B cell (primary cell): Measurements from ENCODE around the gene RAB30. TPM values are rescaled to one million over a fixed set of nuclear protein-coding genes. Genes with fewer than 3 reads are reported as not detected.

Experiments
- ATAC-seq: fragments of 200-7000 bp; cut with Tn5 transposase; one replicate; pipeline ENCODE4 v1.10.0; 2021; ENCODE audit warnings: low read depth, mild to moderate bottlenecking, moderate number of reproducible peaks, moderate library complexity
- CTCF ChIA-PET: fragments of 350-600 bp; sonication (Branson Sonifier 250); formaldehyde crosslinking; loops from one replicate; lab custom pipeline; 2021; ENCODE audit warnings: antibody characterized with exemption, inconsistent platforms; lab: Charles Lee
- POLR2A ChIA-PET: fragments of 350-600 bp; sonication (Branson Sonifier 250); formaldehyde crosslinking; loops from one replicate; lab custom pipeline; 2021; ENCODE audit warnings: antibody characterized with exemption; lab: Charles Lee
- DNase-seq: peaks from one replicate; pipeline ENCODE4 v3.0.0; 2013
- H2AFZ ChIP-seq: 2 replicates; pipeline ENCODE4 v1.6.1; 2012; ENCODE audit warnings: mild to moderate bottlenecking, low read depth, low read length; ENCODE audit not compliant: insufficient read depth, poor library complexity, severe bottlenecking
- H3K27ac ChIP-seq, 2 donors: 1 replicate in 1 of 2; 2 replicates in 1 of 2; pipeline ENCODE4 v1.5.1; 2012 to 2013; ENCODE audit warnings: low read length in 2 of 2, mild to moderate bottlenecking in 2 of 2, moderate library complexity in 1 of 2
- H3K27me3 ChIP-seq, 4 experiments: fragments of 200-600 bp in 1 of 4; sonication (generic) in 1 of 4; replicated peaks in 1 of 4; 1 replicate in 2 of 4; 2 replicates in 2 of 4; pipeline versions ENCODE4 v1.6.1 to v1.7.0; 2013 to 2016; ENCODE audit warnings: low read length in 3 of 4, mild to moderate bottlenecking in 2 of 4, mixed read lengths in 1 of 4, moderate library complexity in 1 of 4; ENCODE audit not compliant: insufficient read depth in 4 of 4, control insufficient read depth in 3 of 4; ENCODE audit errors: control extremely low read depth in 1 of 4
- H3K36me3 ChIP-seq, 2 experiments: replicated peaks in 1 of 2; 1 replicate in 1 of 2; 2 replicates in 1 of 2; pipeline versions ENCODE4 v1.6.1 to v1.7.1; 2013; ENCODE audit warnings: low read length in 1 of 2; ENCODE audit not compliant: insufficient read depth in 2 of 2, control insufficient read depth in 1 of 2; ENCODE audit errors: control extremely low read depth in 1 of 2, extremely low read depth in 1 of 2
- H3K4me1 ChIP-seq, 2 donors: fragments of 200-600 bp in 1 of 2; sonication (generic) in 1 of 2; 1 replicate in 1 of 2; 2 replicates in 1 of 2; pipeline versions ENCODE4 v1.5.1 to v1.6.1; 2013 to 2017; ENCODE audit warnings: low read length in 2 of 2; ENCODE audit not compliant: control insufficient read depth in 2 of 2, insufficient read depth in 2 of 2
- H3K4me2 ChIP-seq: replicated peaks from 2 replicates; pipeline ENCODE3; 2012; ENCODE audit warnings: mild to moderate bottlenecking, low read depth, low read length; ENCODE audit not compliant: poor library complexity, severe bottlenecking
- H3K4me3 ChIP-seq, 5 experiments: fragments of 200-600 bp in 1 of 5; sonication (generic) in 1 of 5; 1 replicate in 3 of 5; 2 replicates in 2 of 5; pipeline versions ENCODE4 v1.5.1 to v1.7.0; 2011 to 2016; ENCODE audit warnings: low read length in 4 of 5, mild to moderate bottlenecking in 4 of 5, low read depth in 2 of 5, control low read depth in 1 of 5, moderate library complexity in 1 of 5; ENCODE audit not compliant: insufficient read depth in 1 of 5; ENCODE audit errors: control extremely low read depth in 1 of 5, extremely low read depth in 1 of 5
- H3K79me2 ChIP-seq: fragments of 200-600 bp; sonication (generic); one replicate; pipeline ENCODE4 v1.6.0; 2016; ENCODE audit warnings: low read length; ENCODE audit not compliant: control insufficient read depth, insufficient read depth
- H3K9ac ChIP-seq: fragments of 200-600 bp; sonication (generic); 2 replicates; pipeline ENCODE4 v1.6.1; 2017; ENCODE audit warnings: mild to moderate bottlenecking, low read length, moderate library complexity
- H3K9me3 ChIP-seq, 3 donors: one replicate each; pipeline versions ENCODE4 v1.6.1 to v1.7.1; 2013; ENCODE audit warnings: low read length in 2 of 3; ENCODE audit not compliant: control insufficient read depth in 2 of 3, insufficient read depth in 1 of 3; ENCODE audit errors: control extremely low read depth in 1 of 3
- H4K20me1 ChIP-seq: 2 replicates; pipeline ENCODE4 v1.6.0; 2012; ENCODE audit warnings: mild to moderate bottlenecking, low read length; ENCODE audit not compliant: insufficient read depth, control insufficient read depth, poor library complexity, severe bottlenecking
- H3K27ac Mint-ChIP-seq: one replicate; pipeline ENCODE4 v1.8.0; 2021; ENCODE audit warnings: mixed read lengths
- H3K27me3 Mint-ChIP-seq: one replicate; pipeline ENCODE4 v1.8.0; 2021; ENCODE audit warnings: mixed read lengths
- H3K4me1 Mint-ChIP-seq: one replicate; pipeline ENCODE4 v1.8.0; 2021; ENCODE audit warnings: mixed read lengths
- H3K4me3 Mint-ChIP-seq: one replicate; pipeline ENCODE4 v1.8.0; 2021; ENCODE audit warnings: mixed read lengths
- H3K9me3 Mint-ChIP-seq: one replicate; pipeline ENCODE4 v1.8.0; 2022; ENCODE audit warnings: mixed read lengths; ENCODE audit not compliant: insufficient read depth
- EZH2 ChIP-seq: IDR thresholded peaks from 2 replicates; pipeline ENCODE4 v1.6.1; 2012; ENCODE audit warnings: borderline replicate concordance, low read depth, mild to moderate bottlenecking, moderate library complexity, low read length; ENCODE audit not compliant: insufficient read depth, poor library complexity, severe bottlenecking
- WGBS: methylation state at CpG from one replicate; pipeline ENCODE4 v1.1.5; 2013; ENCODE audit warnings: missing lambda C conversion rate; ENCODE audit not compliant: insufficient coverage; 5-methylcytosine and 5-hydroxymethylcytosine counted together
- intact Hi-C: fragments of 100-400 bp; cut with micrococcal nuclease; formaldehyde crosslinking; loops from one replicate; pipeline ENCODE4 v1.10.0; 2022
- polyA plus RNA-seq: library from polyadenylated mRNA; depleted of rRNA; stranded (reverse); fragments of >200 nt; gene quantifications from 2 replicates; pipeline ENCODE4 v1.2.3, GENCODE V29; 2012
- total RNA-seq, 2 donors: library from RNA; stranded (reverse); fragments of 120-200 nt in 1 of 2; gene quantifications; 1 replicate in 1 of 2; 2 replicates in 1 of 2; pipeline versions ENCODE4 v1.2.3 to v1.2.4, GENCODE V29; 2013 to 2022
- TF ChIP-seq, protein P1 (sequence below): fragments of 200-600 bp; IDR thresholded peaks from one replicate; pipeline ENCODE4 v1.8.0; 2022; ENCODE audit warnings: antibody characterized with exemption, mild to moderate bottlenecking

Gene RAB30
- total and polyA plus RNA-seq, 2 donors (not counting 1 experiment from before 2014, with no cell fraction given), result 26.6 to 214 TPM

DNA sequence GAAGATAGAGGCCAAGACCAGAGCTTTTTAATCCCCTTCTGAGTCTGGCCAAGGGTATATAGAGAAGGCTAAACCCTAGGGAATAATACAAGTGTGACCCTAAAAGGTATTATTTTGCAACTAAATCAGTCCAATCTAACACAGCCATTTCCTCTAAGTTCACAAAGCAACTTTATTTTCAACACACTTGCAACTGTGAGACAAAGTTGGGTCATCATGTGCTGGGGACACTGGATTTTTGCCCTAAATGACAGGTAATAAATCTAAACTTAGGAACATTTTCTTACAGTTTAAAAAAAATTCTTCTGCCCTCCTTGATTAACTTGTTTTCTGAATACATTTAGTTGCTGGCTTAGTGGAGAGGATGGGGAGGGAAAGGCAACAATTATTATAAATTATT, 91.9 kb downstream of the RAB30 start:
- no peaks in the 10 kb centered on the region for H3K27me3 ChIP-seq
- H3K9me3 ChIP-seq, result no peaks in the 10 kb centered on the region
- Mint-ChIP-seq H3K27ac (no peak overlapping the region), H3K4me3 (no peak overlapping the region), H3K4me1 (peaks cover 44% of the 10 kb centered on the region), H3K27me3 (no peaks in the 10 kb centered on the region), H3K9me3 (no peaks in the 10 kb centered on the region)
- no peaks in the 10 kb centered on the region for H4K20me1 ChIP-seq
- no peak overlapping the region for H3K9ac ChIP-seq
- intact Hi-C loops, result loop anchor here (5.0 kb wide), 1 partner anchor 73 kb away; no protein-coding TSS in a partner anchor
- no peak overlapping the region for H3K4me2 ChIP-seq
- peaks cover 10% of the 10 kb centered on the region for H3K79me2 ChIP-seq
- H3K4me3 ChIP-seq, result no peak overlapping the region
- peak overlapping the region in 1 of 2 donors; percentile 24 for H3K27ac ChIP-seq
- no peak for ATAC-seq
- ChIA-PET CTCF (interaction anchor here (1.0 to 1.7 kb wide), 3 partner anchors 24 to 52 kb away, joined by 3 to 5 read pairs (median 3); no protein-coding TSS in a partner anchor), POLR2A (interaction anchor here (1.2 kb wide), 1 partner anchor 16 kb away, joined by 4 read pairs; no protein-coding TSS in a partner anchor)
- peaks cover 16 to 19% of the 10 kb centered on the region in 2 donors for H3K4me1 ChIP-seq
- no peak for DNase-seq
- no peak for TF ChIP-seq EZH2
- TF ChIP-seq, protein P1, sequence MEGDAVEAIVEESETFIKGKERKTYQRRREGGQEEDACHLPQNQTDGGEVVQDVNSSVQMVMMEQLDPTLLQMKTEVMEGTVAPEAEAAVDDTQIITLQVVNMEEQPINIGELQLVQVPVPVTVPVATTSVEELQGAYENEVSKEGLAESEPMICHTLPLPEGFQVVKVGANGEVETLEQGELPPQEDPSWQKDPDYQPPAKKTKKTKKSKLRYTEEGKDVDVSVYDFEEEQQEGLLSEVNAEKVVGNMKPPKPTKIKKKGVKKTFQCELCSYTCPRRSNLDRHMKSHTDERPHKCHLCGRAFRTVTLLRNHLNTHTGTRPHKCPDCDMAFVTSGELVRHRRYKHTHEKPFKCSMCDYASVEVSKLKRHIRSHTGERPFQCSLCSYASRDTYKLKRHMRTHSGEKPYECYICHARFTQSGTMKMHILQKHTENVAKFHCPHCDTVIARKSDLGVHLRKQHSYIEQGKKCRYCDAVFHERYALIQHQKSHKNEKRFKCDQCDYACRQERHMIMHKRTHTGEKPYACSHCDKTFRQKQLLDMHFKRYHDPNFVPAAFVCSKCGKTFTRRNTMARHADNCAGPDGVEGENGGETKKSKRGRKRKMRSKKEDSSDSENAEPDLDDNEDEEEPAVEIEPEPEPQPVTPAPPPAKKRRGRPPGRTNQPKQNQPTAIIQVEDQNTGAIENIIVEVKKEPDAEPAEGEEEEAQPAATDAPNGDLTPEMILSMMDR, result no peak
- H3K36me3 ChIP-seq, result peaks cover 5 to 35% of the 10 kb centered on the region in 2 experiments
- H2AFZ ChIP-seq, result no peak overlapping the region

- Histone ChIP-seq H2AFZ (no peak overlapping the region), H4K20me1 (no peaks in the 10 kb centered on the region), H3K36me3 (peaks cover 1 to 23% of the 10 kb centered on the region in 2 experiments), H3K79me2 (peaks cover 5% of the 10 kb centered on the region), H3K27me3 (no peaks in the 10 kb centered on the region), H3K4me2 (no peak overlapping the region), H3K9me3 (no peaks in the 10 kb centered on the region), H3K27ac (peak overlapping the region in 1 of 2 donors; percentile 33), H3K4me1 (peaks cover 22% of the 10 kb centered on the region in 2 donors), H3K4me3 (no peak overlapping the region), H3K9ac (no peak overlapping the region)
- intact Hi-C loops, result loop anchor here (5.0 kb wide), 1 partner anchor 71 kb away; no protein-coding TSS in a partner anchor
- DNase-seq, result no peak
- H3K4me3 Mint-ChIP-seq, result no peak overlapping the region
- no peak for ATAC-seq
- H3K4me1 Mint-ChIP-seq, result peaks cover 51% of the 10 kb centered on the region
- 83% methylated on average over 3 of the region's 6 CpGs for WGBS
- ChIA-PET POLR2A (no interaction called here), CTCF (no interaction called here)
- no peaks in the 10 kb centered on the region for H3K9me3 Mint-ChIP-seq
- no peaks in the 10 kb centered on the region for H3K27me3 Mint-ChIP-seq
- no peak for TF ChIP-seq EZH2
- TF ChIP-seq, protein P1, result no peak
- H3K27ac Mint-ChIP-seq, result no peak overlapping the region
Observed at GRCh38 chr11:82978422-82979099, 93.1 kb downstream of the RAB30 start.
